HG03575 (cell line): ENCODE measurements around the gene FASTKD1.
"Not testable (repeated sequence)": the region's sequence is repeated elsewhere in the genome, so short reads cannot be mapped to it uniquely, and the experiment has no call there.

Experiments used
- ATAC-seq: cut with Tn5 transposase; IDR thresholded peaks from one replicate; pipeline ENCODE4 v1.9.1; 2021; ENCODE audit not compliant: unreplicated experiment, insufficient number of reproducible peaks, low FRiP score; ENCODE audit errors: extremely low read depth

FASTKD1 gene

GRCh38 chr2:169573160-169573973, at the start of gene FASTKD1:
Gene FASTKD1, minus strand, starts transcription at chr2:169573865. Its CDS starts 1,836 bp downstream, at chr2:169572029.
- ATAC-seq = peak; percentile 97

- ATAC-seq = no peak
These were observed 49.6 kb upstream of the FASTKD1 start for GRCh38 chr2:169623235-169623634.

- no peak for ATAC-seq
These were observed 46.8 kb upstream of the FASTKD1 start for GRCh38 chr2:169620509-169620908.

- ATAC-seq = no peak
These were observed 46.3 kb upstream of the FASTKD1 start for GRCh38 chr2:169619946-169620345.

- ATAC-seq = not testable (repeated sequence)
These were observed 42.3 kb upstream of the FASTKD1 start for GRCh38 chr2:169615982-169616381.

GRCh38 chr2:169613876-169614275, 40.2 kb upstream of the FASTKD1 start:
- ATAC-seq = no peak

GRCh38 chr2:169609264-169609663, 35.6 kb upstream of the FASTKD1 start:
- no peak for ATAC-seq

GRCh38 chr2:169599568-169599967, 25.9 kb upstream of the FASTKD1 start:
- no peak for ATAC-seq

- ATAC-seq = no peak
These were observed 25.3 kb upstream of the FASTKD1 start for GRCh38 chr2:169598982-169599381.

- not testable (repeated sequence) for ATAC-seq
These were observed 22.9 kb upstream of the FASTKD1 start for GRCh38 chr2:169596546-169596945.

GRCh38 chr2:169590804-169591203, 17.1 kb upstream of the FASTKD1 start:
- no peak for ATAC-seq

GRCh38 chr2:169585673-169586072, 12.0 kb upstream of the FASTKD1 start:
- no peak for ATAC-seq

GRCh38 chr2:169584005-169584877, 10.6 kb upstream of the FASTKD1 start, which contains the start of gene PPIG:
Gene PPIG, plus strand, starts transcription at chr2:169584351. Its CDS starts 19,691 bp downstream, at chr2:169604042.
- ATAC-seq = peak; percentile 66

GRCh38 chr2:169583518-169583917, 9.9 kb upstream of the FASTKD1 start:
- no peak for ATAC-seq

- ATAC-seq = not testable (repeated sequence)
These were observed 9.0 kb upstream of the FASTKD1 start for GRCh38 chr2:169582552-169583266.

GRCh38 chr2:169579044-169579443, 5.4 kb upstream of the FASTKD1 start:
- no peak for ATAC-seq

- not testable (repeated sequence) for ATAC-seq
These were observed 1.6 kb upstream of the FASTKD1 start for GRCh38 chr2:169575264-169575663.

GRCh38 chr2:169574539-169574938, 874 bp upstream of the FASTKD1 start:
- not testable (repeated sequence) for ATAC-seq

- no peak for ATAC-seq
These were observed 272 bp upstream of the FASTKD1 start for GRCh38 chr2:169573974-169574299.
